ENCODE results near the gene TPP1.

DNA sequence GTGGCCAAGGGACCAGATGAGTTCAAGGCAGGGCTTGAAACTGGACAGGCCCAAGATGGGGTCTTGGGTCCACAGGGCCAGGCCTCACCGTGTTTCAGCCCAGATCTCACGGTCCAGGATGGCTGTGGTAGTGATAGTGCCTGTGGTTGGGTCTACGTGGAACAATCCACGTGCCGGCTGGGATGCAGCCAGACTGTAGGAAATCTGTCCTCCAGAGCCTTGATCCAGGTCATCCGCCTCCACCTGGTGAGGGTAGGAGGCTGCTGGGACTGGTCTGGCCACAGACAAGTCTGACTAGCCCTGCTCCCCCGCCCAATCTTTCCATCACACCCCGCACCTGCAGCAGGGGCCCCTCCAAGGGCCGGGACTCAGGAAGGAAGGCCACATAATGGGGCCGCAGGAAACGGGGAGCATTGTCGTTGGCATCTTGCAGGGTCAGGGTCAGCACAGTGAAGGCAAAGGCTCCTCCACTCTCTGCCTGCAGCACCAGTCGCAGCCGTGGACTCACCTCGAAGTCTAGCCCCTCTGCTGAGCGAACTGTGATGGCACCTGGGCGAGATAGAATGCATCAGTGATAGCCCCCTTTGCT lies 6.7 kb upstream of the TPP1 start:
- TF ChIP-seq GABPA (IDR thresholded peaks at IDR 0.05; ENCODE audit: low read depth, low read length) = no peak
- no peak for TF ChIP-seq GABPA (CRISPR knock-in tag; IDR thresholded peaks at IDR 0.05; ENCODE audit: low read depth)
- TF ChIP-seq, protein P1, sequence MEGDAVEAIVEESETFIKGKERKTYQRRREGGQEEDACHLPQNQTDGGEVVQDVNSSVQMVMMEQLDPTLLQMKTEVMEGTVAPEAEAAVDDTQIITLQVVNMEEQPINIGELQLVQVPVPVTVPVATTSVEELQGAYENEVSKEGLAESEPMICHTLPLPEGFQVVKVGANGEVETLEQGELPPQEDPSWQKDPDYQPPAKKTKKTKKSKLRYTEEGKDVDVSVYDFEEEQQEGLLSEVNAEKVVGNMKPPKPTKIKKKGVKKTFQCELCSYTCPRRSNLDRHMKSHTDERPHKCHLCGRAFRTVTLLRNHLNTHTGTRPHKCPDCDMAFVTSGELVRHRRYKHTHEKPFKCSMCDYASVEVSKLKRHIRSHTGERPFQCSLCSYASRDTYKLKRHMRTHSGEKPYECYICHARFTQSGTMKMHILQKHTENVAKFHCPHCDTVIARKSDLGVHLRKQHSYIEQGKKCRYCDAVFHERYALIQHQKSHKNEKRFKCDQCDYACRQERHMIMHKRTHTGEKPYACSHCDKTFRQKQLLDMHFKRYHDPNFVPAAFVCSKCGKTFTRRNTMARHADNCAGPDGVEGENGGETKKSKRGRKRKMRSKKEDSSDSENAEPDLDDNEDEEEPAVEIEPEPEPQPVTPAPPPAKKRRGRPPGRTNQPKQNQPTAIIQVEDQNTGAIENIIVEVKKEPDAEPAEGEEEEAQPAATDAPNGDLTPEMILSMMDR (CRISPR knock-in tag; IDR thresholded peaks at IDR 0.05) = no peak
- TF ChIP-seq, protein P2, sequence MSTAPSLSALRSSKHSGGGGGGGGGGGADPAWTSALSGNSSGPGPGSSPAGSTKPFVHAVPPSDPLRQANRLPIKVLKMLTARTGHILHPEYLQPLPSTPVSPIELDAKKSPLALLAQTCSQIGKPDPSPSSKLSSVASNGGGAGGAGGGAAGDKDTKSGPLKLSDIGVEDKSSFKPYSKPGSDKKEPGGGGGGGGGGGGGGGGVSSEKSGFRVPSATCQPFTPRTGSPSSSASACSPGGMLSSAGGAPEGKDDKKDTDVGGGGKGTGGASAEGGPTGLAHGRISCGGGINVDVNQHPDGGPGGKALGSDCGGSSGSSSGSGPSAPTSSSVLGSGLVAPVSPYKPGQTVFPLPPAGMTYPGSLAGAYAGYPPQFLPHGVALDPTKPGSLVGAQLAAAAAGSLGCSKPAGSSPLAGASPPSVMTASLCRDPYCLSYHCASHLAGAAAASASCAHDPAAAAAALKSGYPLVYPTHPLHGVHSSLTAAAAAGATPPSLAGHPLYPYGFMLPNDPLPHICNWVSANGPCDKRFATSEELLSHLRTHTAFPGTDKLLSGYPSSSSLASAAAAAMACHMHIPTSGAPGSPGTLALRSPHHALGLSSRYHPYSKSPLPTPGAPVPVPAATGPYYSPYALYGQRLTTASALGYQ (CRISPR knock-in tag; IDR thresholded peaks at IDR 0.05) = no peak
- TF ChIP-seq ZNF547 (CRISPR knock-in tag; IDR thresholded peaks at IDR 0.05) = no peak
- TF ChIP-seq, protein P3, sequence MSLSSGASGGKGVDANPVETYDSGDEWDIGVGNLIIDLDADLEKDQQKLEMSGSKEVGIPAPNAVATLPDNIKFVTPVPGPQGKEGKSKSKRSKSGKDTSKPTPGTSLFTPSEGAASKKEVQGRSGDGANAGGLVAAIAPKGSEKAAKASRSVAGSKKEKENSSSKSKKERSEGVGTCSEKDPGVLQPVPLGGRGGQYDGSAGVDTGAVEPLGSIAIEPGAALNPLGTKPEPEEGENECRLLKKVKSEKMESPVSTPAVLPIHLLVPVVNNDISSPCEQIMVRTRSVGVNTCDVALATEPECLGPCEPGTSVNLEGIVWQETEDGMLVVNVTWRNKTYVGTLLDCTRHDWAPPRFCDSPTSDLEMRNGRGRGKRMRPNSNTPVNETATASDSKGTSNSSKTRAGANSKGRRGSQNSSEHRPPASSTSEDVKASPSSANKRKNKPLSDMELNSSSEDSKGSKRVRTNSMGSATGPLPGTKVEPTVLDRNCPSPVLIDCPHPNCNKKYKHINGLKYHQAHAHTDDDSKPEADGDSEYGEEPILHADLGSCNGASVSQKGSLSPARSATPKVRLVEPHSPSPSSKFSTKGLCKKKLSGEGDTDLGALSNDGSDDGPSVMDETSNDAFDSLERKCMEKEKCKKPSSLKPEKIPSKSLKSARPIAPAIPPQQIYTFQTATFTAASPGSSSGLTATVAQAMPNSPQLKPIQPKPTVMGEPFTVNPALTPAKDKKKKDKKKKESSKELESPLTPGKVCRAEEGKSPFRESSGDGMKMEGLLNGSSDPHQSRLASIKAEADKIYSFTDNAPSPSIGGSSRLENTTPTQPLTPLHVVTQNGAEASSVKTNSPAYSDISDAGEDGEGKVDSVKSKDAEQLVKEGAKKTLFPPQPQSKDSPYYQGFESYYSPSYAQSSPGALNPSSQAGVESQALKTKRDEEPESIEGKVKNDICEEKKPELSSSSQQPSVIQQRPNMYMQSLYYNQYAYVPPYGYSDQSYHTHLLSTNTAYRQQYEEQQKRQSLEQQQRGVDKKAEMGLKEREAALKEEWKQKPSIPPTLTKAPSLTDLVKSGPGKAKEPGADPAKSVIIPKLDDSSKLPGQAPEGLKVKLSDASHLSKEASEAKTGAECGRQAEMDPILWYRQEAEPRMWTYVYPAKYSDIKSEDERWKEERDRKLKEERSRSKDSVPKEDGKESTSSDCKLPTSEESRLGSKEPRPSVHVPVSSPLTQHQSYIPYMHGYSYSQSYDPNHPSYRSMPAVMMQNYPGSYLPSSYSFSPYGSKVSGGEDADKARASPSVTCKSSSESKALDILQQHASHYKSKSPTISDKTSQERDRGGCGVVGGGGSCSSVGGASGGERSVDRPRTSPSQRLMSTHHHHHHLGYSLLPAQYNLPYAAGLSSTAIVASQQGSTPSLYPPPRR (CRISPR knock-in tag; IDR thresholded peaks at IDR 0.05; ENCODE audit: borderline replicate concordance) = no peak
- TF ChIP-seq POLR2AphosphoS2 (IDR thresholded peaks at IDR 0.05; ENCODE audit: low read depth, low read length) = no peak
- no peak for TF ChIP-seq ZNF550 (CRISPR knock-in tag; IDR thresholded peaks at IDR 0.05; ENCODE audit: borderline replicate concordance)
- TF ChIP-seq, protein P4, sequence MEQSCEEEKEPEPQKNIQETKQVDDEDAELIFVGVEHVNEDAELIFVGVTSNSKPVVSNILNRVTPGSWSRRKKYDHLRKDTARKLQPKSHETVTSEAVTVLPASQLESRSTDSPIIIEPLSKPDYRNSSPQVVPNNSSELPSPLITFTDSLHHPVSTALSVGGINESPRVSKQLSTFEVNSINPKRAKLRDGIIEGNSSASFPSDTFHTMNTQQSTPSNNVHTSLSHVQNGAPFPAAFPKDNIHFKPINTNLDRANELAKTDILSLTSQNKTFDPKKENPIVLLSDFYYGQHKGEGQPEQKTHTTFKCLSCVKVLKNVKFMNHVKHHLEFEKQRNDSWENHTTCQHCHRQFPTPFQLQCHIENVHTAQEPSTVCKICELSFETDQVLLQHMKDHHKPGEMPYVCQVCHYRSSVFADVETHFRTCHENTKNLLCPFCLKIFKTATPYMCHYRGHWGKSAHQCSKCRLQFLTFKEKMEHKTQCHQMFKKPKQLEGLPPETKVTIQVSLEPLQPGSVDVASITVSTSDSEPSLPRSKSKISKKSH (CRISPR knock-in tag; IDR thresholded peaks at IDR 0.05; ENCODE audit: borderline replicate concordance) = no peak

Measured in HepG2 (cell line).